Activated CD4-positive, CD25-positive, alpha-beta regulatory T cell (primary cell): ENCODE data around the gene NCOA6.
A peak's percentile ranks its signal among the peaks of the same experiment; 100 is the strongest.

ENCODE experiments used
- DNase-seq, 4 experiments: peaks; one replicate each; lab custom pipeline; 2025; lab: John Stamatoyannopoulos, UW

Gene NCOA6

DNA sequence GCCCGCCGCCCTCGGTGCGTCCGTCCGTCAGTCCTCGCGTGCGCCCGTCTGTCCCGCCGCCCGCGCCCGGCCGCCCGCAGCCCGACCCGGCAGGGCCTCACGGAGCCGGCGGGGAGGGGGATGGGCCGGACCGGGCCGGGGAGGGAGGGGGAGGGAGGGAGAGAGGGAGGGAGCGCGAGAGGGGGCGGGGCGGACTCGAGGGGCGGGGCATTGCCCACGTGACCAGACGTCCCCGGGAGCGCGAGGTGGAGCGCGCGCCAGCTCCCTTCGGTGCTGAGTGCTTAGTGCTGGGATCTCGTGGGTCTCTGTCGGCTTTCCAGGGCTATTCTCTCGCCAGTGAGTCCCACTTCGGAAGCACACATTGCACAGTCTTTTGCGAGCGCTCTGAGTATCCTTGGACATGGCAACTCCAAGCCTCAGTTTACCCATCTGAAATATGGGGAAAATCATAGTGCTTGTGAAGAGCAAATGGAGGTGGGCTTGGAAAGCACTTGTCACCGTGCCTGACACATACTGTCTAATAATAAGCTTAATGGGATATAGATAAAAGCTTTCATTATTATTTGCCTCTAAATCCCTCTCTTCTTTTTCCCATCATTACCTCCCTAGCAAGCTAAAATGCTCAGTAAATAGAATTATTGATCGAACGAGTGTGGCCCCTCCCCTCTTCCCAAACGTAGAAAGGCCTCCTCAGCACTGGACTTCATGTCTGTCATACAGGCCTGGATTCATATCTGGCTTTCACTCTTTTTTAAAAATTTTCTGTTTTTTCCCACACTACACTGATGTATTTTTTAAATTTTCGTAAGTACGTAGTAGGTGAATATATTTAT, at the start of gene NCOA6:
Gene NCOA6 (minus strand): TSS at position 122 of the 833 bp plus-strand sequence. CDS start 43,296 bp downstream, outside the sequence.
- peak; percentile 71 to 79 (median 78) for DNase-seq

DNA sequence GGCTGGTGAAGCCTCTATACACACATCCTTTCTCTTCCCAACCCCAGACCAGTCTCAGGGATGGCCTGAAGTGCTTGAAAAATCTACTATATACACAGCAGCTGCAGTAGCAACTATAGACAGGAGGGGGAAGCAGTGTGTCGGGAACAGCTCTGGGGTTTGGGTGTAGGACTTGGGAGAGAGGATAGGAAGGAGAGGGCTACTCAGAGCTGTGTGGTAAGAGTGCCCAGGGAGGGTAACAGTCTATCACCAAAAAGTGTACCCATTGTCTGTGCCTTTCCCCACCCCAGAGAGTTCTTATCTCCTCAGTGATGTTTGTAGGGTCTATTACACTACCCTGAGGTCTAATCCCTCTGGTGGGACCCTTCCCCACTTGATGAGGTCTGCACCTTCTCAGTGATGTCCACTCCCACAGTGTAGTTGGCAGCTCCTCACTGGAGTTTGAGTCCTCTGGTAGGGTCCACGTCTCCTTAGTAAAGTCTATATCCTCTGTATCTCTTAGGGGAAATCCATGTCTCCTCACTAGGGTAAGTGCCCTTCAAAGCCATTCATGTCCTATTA, 48.7 kb upstream of the NCOA6 start:
- peak in 2 of 4 experiments; percentile 8 to 9 for DNase-seq

DNA sequence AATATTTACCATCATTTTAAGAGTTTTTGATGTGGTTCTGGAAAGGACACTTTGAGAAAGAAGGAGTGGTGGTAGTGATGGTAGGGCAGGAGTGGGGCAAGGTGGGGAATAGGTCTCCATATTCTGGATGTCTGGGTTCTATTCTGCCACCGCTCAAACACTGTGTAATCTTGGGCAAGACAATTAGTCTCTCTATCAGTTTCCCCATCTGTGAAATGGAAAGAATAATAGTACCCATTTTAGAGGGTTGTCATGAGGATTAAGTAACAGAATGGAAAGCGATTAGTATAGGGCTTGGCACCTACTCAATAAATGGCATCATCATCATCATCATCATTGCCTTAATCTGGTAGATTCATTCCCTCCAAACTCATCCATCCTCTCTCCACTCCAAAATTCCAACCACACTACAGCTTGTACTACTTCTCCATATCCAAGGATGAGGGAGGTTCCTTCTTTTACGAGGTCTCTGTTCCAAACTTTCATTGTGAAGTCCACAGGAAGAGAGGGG, 48.2 kb upstream of the NCOA6 start:
- no peak for DNase-seq

DNA sequence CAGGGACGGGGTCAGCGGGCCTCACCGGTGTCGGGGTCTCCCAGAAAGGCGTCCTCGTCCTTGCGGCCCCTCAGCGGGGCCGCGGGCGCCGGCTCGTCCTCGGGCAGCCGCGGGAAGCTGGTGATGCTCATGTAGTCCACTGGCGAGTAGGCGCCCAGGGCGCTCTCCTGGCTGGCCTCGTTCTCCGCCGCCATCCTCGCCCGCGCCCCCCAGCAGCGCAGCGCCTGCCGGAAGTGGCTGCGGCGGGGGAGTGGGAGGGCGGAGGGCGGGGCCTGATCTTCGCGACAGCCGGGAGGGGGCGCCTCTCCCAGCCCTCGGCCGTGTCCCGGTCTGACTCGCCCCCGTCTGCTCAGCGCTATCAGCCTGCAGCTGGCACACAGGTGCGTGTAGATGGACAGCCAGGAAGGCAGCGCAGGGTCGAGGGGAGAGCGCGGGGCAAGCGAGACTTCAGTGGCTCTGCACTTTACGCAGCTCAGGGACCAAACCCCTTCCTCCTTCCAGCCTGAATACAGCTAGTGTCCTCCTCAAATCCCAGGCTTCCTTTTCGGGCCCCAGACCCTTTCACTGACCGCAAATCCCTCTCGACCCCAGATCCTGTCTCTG, 47.3 kb upstream of the NCOA6 start, which contains the start of gene GGT7:
Gene GGT7 (minus strand): TSS at position 235 of the 603 bp plus-strand sequence. CDS start 41 bp downstream, at position 194.
- DNase-seq = peak; percentile 71 to 82 (median 79)

DNA sequence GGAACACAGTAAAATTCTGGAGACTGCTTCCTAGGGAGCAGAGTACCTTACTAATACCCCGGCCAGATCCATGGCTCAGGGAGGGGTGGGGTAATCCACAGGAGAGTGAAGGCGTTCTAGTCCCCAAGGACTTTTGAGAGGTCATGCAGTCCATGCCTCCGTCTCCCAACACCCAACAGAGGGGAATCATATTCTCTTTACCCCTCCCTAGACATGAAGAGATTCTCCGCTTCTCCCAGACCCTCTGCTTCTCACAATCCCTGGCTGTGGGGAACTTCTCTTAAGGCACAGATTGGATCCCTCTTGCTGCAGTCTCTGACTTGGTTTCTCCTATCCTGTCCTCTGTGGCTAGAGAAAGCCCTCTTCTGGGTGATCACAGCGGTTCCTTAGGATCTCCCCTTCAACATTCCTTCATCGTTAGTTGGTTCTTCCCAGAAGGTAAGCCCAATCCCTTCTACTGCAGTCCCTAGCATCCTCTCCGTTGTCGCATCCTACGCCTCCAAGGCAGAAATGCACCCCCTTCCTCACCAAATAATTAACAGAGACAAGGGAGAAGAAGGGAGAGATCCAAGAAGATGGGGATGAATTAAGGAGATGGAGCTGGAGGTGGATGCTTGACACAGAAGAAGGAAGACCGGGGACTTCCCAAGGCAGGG, 46.6 kb upstream of the NCOA6 start:
- no peak for DNase-seq

DNA sequence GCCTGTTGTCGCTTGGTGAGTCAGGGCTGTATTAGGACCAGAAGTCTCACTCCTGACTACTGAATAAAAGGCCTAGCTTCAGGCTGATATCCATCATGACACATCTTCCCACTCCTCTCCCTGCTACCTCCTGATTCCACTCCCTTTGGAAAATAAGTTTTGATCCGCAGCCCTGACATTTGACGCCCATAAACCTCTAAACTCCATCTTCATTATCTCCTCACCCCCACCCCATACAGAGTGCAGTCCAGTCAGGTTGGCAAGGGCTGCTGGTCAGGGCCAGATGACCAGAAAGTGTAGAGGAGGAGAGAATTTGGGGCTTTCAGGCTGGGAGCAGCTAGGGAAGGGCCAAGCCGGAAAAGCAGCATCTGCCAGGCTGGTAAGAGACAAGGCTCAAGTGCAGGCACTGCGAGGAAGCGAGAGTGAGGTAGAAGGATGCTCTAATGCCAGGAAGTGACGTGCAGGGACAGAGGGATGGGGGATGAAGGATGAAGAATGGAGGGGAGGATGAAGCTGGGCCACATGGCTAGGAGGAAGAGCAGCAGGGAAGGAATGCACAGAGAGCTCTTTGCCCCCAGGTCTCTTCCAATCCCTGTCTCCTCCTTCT, 46.0 kb upstream of the NCOA6 start:
- DNase-seq = no peak

DNA sequence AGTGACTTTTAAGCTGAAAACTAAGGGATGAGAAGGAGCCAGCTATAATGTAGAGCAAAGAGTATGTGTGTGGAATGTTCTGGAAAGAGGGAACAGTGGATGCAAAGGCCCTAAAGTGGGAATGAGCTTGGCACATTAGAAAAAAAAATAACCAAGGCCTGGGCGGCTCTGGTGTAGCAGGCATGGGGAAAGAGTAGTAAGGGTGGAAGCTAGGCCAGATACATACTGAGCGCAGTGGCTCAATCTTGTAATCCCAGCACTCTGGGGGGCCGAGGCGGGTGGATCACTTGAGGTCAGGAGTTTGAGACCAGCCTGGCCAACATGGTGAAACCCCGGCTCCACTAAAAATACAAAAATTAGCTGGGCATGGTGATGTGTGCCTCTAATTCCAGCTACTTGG, 38.8 kb upstream of the NCOA6 start:
- DNase-seq = no peak

DNA sequence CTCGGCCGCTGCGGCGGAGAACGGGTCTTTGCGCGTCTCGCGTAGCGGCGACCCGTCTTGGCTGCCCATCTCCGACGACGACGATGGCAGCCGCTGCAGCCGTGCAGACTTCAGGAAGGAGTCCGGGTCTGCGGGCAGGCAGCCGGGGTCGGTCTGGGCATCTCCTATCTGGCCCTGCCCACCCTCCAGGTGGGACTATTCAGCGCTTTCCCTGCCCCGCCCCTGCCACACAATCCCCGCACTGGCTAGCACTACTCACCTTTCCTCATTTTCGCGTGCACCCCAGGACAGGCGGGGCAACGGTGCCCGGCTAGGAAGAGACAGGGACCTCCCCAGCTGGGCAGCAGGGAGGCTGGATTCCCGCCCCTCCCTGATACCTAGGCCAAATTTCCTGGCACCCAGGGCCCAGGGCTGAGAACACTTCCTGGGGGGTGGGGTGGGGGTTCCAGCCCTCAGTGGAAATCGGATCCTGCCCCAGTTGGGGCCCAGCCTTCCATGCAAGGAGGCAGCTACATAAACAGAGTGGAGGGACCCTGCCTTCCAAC, 38.0 kb upstream of the NCOA6 start:
- DNase-seq = no peak

DNA sequence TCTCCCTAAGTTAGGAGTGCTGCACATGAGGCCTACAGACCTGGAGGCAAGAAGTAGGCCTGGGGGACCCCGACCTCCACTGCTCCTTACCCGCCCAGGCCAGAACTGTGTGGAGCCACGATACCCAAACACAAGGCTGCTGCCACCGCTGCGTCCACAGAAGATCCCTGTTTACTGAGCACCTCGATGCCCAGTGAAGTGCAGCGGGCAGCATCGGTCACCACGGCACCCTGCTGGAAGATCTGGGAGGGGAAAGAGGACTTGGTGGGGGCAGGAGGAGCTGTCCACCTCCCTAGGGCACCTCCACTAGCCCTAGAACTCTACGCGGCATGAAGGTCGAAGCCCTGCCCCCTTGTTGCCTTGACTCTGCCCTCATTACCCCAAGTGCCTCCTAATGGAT, 37.3 kb upstream of the NCOA6 start:
- no peak for DNase-seq

DNA sequence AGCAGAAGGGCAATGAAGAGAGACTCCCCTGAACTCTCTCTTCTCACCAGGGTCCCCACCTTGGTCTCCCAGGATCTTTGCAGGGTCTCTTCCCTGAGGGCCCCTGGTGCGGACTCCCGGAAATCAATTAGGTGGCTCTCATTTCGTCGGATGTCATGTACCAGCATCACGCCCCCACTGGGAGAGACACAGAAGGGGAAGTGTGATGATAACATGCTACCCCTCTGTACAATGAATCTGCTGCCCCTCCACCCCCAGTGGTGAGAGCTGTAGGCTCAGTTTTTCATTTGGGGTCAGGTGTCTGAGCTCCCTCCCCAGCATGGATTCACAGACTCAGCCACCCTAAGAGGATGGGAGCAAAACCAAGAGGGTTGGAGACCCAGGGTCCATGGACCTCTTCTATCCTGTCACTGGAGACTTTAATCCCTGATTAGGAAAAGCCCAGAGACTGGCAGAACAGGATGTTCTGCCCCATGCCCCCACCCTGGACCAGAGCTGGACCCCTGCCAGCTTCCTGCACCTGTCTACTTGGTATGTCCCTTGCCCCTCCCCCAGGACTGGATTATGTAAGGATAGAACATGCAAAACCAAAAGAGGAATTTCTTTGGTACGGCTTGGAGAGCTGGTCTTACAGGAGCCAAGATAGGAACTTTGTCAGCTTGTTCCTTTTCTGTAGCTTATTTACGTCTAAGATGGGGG, 36.1 kb upstream of the NCOA6 start:
- DNase-seq = no peak

DNA sequence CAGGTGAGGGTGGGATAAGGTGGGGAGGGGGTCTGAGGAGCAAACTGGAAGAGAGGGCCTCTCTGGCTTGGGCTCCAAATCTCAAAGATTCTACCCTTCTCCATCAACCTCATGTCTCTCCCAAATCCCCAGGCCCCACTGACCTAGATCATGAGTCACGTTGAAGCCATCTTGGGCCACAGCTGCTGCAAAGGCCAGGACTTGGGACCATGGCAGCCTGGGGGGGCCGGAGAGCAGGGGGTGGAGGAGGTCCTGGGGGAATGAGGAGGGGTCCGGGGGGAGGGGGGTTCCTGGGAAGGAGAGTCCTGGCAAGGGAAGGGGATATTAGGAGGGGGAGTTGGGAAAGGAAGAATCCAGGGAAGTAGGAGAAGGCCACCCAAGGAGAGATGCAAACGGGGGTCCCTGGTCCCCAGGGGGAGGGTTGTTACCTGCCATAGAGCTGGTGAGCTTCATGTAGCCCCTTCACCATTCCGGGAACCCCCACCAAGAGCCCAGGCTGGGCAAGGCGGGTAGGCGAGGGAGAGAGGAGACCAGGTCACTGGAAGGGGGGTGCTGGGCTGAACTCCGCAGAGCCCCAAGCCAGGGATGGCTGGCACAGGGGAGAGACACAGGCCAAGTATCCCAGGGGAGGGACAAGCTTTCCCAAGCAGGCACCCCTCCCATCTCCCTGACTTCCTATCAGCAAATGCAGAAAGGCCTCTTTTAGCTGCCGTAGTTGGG, 34.5 kb upstream of the NCOA6 start:
- no peak for DNase-seq

DNA sequence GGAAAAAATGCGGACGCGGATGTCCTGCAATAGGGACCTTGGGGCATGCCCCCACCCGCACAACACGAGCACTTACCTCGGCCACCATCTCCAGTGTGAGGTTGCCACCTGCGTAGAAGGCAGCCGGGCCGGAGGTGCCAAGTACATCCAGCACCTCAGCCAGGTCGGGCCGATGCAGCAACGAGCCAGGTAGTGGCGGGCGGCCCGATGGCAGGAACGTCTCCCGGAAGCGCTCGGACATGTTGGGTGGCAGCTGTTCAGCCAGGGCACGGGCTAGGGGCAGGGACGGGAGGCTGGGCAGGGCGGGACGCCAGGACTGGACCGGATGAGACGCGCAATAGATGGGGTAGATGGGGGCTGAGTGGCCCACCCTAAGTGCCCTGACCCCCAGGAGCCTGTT, 33.9 kb upstream of the NCOA6 start:
- DNase-seq = no peak

DNA sequence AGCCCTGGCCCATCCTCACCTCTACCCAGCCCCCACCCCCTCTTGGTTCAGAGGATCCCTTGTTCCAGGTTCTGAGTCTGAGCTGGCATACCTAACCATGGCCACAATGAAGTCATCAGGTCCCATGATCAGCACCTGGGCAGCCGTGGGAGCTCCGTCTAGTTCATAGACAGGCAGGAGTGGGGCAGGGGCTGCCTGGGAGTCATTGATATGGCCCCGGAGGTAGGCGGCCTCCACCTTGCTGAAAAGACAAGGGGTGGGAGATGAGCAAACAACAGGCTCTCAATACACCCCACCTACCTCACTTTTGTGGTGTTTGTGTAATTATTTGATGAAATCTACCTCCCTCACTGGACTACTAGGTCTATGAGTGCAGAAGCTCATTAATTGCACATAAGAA, 26.8 kb upstream of the NCOA6 start:
- DNase-seq = no peak

DNA sequence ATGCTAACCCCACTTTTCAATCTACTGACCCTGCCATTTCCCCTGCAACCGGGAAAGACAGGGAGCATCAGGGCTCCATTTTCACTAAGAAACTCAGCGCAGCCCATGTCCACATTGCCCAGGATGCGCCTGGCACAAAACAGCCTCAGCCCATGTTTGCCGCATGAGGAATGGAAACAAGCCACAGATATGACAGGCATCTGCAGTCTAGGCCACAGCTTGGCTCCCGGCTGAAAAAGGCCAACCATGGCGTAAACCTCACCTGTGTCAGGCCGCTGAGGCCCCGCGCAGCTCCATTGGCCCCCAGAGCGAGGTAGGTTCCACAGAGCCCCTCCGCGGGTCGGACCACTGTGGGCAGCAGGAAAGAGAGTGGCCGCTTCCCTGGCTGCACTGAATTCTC, 25.5 kb upstream of the NCOA6 start:
- no peak for DNase-seq

DNA sequence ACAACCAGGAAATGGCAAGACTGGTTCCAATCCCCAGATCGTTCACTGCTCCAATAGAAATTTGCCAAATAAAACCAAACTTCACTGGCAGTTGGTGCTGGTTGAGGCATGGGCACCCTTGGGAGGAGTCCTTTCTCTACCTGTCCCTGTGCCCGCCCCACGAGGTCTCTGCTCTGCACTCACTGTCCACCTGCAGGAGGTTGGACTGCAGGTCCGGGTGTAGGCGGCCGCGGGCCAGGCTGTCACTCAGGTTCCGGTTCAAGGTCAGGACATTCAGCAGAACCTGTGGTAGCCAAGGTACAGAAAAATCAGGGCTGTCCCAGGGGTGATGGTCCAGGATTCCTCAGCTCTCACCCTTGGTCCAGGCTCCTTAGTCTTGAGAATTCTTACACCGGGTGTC, 24.3 kb upstream of the NCOA6 start:
- DNase-seq = no peak

DNA sequence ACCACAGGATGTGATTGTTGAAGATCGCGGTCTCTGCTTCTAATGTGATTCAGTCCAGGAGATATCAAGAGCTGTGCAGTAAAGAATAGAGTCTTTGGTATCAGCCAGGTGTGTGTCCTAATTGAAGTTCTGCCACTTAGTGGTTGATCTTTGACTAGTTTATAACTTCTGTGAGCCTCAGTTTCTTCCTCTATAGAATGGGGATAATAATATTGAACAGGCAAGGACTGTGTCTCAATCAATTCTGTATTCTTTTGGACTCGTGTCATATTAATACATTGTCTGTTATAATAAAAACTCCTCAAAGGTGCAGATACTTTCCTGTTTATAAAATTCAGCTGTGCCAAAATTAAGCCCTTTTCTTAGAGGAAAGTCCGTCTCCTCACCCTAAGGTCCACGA, 23.1 kb upstream of the NCOA6 start:
- DNase-seq = no peak

DNA sequence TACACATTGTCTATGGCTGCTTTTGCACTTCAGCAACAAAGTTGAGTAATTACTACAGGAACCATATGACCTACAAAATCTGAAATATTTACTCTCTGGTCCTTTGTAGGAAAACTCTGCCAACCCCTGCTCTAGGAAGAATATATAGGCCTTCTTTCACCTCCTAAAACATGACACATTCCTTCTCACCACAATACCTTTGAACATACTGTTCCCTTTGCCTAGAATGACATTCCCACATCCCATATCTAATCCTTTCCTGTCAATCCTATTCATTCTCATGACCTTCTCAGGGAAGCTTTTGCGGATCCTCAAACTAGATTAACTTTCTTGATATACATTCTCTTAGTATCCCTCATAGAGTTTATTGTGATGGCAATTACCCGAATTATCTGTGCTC, 18.0 kb upstream of the NCOA6 start:
- no peak for DNase-seq

DNA sequence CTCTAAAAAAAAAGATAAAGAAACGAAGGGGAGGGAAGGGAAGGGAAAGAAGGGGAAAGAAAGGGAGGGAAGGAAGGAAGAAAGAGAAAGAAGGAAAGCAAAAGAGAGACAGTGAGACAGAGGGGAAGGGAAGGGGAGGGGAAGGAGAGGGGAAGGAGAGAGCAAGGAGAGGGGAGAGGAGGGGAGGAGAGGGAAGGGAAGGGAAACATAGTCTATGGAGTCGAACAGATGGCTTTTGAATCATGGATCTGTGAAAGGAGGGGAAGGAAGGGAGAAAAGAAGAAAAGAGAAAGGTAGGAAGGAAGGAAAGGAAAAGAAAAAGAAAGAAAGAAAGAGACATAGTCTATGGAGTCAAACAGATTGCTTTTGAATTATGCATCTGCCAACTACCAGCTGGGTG, 16.7 kb upstream of the NCOA6 start:
- no peak for DNase-seq

DNA sequence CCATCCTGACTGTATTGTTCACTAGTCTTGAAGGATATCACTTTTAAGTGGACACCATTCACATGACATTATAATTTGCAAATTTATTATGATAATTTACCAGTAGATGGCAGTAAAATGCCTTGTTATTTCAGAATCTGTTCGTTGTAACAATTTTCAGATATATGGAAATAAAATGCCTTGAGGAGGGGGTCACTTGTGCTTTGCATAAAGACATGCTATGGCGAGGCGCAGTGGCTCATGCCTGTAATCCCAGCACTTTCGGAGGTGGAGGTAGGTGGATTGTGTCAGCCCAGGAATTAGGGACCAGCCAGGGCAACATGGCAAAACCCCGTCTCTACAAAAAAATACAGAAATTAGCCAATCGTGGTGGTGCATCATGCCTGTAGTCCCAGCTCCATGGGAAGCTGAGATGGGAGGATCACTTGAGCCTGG, 9.0 kb upstream of the NCOA6 start:
- no peak for DNase-seq

DNA sequence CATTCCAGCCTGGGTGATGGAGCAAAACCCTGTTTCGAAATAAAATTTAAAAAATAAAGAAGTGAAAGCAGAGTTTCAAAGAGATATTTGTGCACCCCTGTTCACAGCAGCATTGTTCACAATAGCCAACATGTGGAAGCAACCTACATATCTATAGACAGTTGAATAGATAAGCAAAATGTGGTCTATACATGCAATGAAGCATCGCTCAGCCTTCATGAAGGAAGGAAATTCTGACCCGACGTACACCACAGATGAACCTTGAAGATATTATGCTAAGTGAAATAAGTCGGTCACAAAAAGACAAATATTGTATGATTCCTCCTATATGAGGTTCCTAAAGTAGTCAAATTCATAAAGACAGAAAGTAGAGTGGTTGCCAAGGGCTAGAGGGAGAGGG, 6.5 kb upstream of the NCOA6 start:
- no peak for DNase-seq
